Measurements from ENCODE around the gene CDKN1A. TPM values are rescaled to one million over a fixed set of nuclear protein-coding genes. Genes with fewer than 3 reads are reported as not detected.

The CDKN1A gene
- total and polyA plus RNA-seq, 9 of the 15 experiments (the other 6 are each of a cell fraction or from before 2014, with no cell fraction given) = 0.25 to 8.1 (median 5.1) TPM

DNA sequence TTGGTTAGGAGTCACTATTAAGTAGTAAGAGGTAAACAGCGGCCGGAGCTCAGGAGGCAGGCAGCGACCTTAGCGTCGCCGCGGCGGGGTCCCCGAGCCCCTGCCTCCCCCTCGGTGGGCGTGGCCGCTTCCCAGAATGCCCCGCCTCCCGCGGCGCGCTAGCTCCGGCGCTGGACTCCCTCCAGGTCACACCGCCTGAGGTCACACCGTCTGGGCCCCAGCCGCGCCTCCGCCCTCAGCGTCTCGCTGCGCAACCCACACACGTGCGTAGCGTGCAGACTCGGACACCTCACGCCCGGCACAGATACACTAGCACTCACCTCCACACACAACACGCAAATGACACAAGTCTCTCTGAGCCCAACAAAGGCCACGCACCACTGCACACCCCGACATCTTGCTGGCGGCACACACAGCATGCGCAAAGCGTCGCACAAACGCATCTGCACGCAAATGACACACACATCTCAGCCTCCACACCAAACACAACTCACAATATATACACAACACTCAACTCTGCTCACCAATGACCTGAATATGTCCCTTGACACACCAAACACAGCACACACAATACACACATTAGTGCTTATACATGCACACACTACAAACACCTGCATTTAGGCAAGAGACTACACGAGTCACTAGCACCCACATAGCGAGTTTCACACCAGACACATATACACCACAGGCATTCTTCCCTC is 17.6 kb upstream of the CDKN1A start (continued):
- no peak for TF ChIP-seq SMARCC2 (IDR thresholded peaks at IDR 0.05; ENCODE audit: low read depth)
- 0 out of 4 replicates have a peak, but pooled peaks of 1 of the 2 experiments have one; percentile 22 for TF ChIP-seq ARNT (IDR thresholded peaks at IDR 0.05)
- TF ChIP-seq DIDO1 (tag; IDR thresholded peaks at IDR 0.05; ENCODE audit: low read depth) = 0 out of 2 replicates have a peak, but pooled peaks have one; percentile 32
- peak in 1 of 2 experiments; percentile 42; a peak in 1 of 4 replicates for TF ChIP-seq SIN3A (IDR thresholded peaks at IDR 0.05; ENCODE audit: borderline replicate concordance in 2 of 2, control insufficient read depth in 1 of 2, low read depth in 2 of 2, low read length in 2 of 2)
- peak; percentile 50; the same call in 1 of the 2 replicates for TF ChIP-seq SOX6 (IDR thresholded peaks at IDR 0.05)
- no peak for TF ChIP-seq ZNF263 (CRISPR knock-in tag; IDR thresholded peaks at IDR 0.05; ENCODE audit: borderline replicate concordance)
- peak in 1 of 2 experiments; percentile 58; a peak in 2 of 4 replicates for TF ChIP-seq SRF (CRISPR knock-in tag; IDR thresholded peaks at IDR 0.05)
- TF ChIP-seq HDAC6 (IDR thresholded peaks at IDR 0.05; ENCODE audit: low read depth, low read length) = 0 out of 2 replicates have a peak, but pooled peaks have one; percentile 42
- no peak for TF ChIP-seq FOXK2 (conservative IDR thresholded peaks at IDR 0.05 in 1 of 2, IDR thresholded peaks at IDR 0.05 in 1 of 2; ENCODE audit: low read depth in 2 of 2)
- peak; percentile 85 to 87 for TF ChIP-seq NRF1 (conservative IDR thresholded peaks at IDR 0.05 in 1 of 2, IDR thresholded peaks at IDR 0.05 in 1 of 2)
- TF ChIP-seq HDGF (IDR thresholded peaks at IDR 0.05) = peak; percentile 86; the same call in 1 of the 2 replicates
- TF ChIP-seq, protein P1, sequence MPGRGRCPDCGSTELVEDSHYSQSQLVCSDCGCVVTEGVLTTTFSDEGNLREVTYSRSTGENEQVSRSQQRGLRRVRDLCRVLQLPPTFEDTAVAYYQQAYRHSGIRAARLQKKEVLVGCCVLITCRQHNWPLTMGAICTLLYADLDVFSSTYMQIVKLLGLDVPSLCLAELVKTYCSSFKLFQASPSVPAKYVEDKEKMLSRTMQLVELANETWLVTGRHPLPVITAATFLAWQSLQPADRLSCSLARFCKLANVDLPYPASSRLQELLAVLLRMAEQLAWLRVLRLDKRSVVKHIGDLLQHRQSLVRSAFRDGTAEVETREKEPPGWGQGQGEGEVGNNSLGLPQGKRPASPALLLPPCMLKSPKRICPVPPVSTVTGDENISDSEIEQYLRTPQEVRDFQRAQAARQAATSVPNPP (IDR thresholded peaks at IDR 0.05; ENCODE audit: borderline replicate concordance, insufficient read depth, insufficient read length) = no peak
- TF ChIP-seq OTX1 (CRISPR knock-in tag; IDR thresholded peaks at IDR 0.05) = peak; percentile 41; the same call in 1 of the 2 replicates
- TF ChIP-seq HNRNPLL (IDR thresholded peaks at IDR 0.05; ENCODE audit: low read depth, low read length, poor library complexity, severe bottlenecking) = peak; percentile 98
- peak in 1 of 2 experiments; percentile 88; a peak in 2 of 4 replicates for TF ChIP-seq HDAC1 (IDR thresholded peaks at IDR 0.05)
- TF ChIP-seq NR2C1 (IDR thresholded peaks at IDR 0.05) = peak; percentile 69
- peak; percentile 79 for TF ChIP-seq NR2C1 (tag; IDR thresholded peaks at IDR 0.05)
- TF ChIP-seq PHB2 (IDR thresholded peaks at IDR 0.05; ENCODE audit: low read depth) = 0 out of 2 replicates have a peak, but pooled peaks have one; percentile 42
- no peak for TF ChIP-seq ZNF695 (CRISPR knock-in tag; IDR thresholded peaks at IDR 0.05)
- TF ChIP-seq STAG1 (CRISPR knock-in tag; IDR thresholded peaks at IDR 0.05; ENCODE audit: borderline replicate concordance) = peak; percentile 23; the same call in 1 of the 2 replicates
- TF ChIP-seq, protein P2, sequence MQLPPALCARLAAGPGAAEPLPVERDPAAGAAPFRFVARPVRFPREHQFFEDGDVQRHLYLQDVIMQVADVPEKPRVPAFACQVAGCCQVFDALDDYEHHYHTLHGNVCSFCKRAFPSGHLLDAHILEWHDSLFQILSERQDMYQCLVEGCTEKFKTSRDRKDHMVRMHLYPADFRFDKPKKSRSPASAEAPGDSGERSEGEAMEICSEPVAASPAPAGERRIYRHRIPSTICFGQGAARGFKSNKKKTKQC (CRISPR knock-in tag; IDR thresholded peaks at IDR 0.05) = peak; percentile 85; the same call in 1 of the 2 replicates
- TF ChIP-seq FOXP1 (CRISPR knock-in tag; IDR thresholded peaks at IDR 0.05) = peak; percentile 97; the same call in 1 of the 2 replicates
- TF ChIP-seq HMGN3 (IDR thresholded peaks at IDR 0.05; ENCODE audit: borderline replicate concordance, extremely low read depth, insufficient read length, low read depth, low read length) = peak; percentile 95
- TF ChIP-seq ZBTB8A (IDR thresholded peaks at IDR 0.05; ENCODE audit: partially characterized antibody) = no peak
- no peak for TF ChIP-seq ZNF780A (CRISPR knock-in tag; IDR thresholded peaks at IDR 0.05)
- no peak for TF ChIP-seq ZNF75A (CRISPR knock-in tag; IDR thresholded peaks at IDR 0.05)
- 0 out of 2 replicates have a peak, but pooled peaks have one; percentile 8 for TF ChIP-seq ZNF175 (CRISPR knock-in tag; IDR thresholded peaks at IDR 0.05; ENCODE audit: low read depth)
- TF ChIP-seq LEF1 (IDR thresholded peaks at IDR 0.05) = peak; percentile 64; the same call in 1 of the 2 replicates

All from K562 (cell line).